ENCODE measurements around the gene KRTAP4-4. TPM values are rescaled to one million over a fixed set of nuclear protein-coding genes. Genes with fewer than 3 reads are reported as not detected.
"Not testable (repeated sequence)": the region's sequence is repeated elsewhere in the genome, so short reads cannot be mapped to it uniquely, and the experiment has no call there.

Gene KRTAP4-4
- total and polyA plus RNA-seq, 2 of the 8 experiments (the other 6 are each of a cell fraction or from before 2014, with no cell fraction given): not detected

DNA sequence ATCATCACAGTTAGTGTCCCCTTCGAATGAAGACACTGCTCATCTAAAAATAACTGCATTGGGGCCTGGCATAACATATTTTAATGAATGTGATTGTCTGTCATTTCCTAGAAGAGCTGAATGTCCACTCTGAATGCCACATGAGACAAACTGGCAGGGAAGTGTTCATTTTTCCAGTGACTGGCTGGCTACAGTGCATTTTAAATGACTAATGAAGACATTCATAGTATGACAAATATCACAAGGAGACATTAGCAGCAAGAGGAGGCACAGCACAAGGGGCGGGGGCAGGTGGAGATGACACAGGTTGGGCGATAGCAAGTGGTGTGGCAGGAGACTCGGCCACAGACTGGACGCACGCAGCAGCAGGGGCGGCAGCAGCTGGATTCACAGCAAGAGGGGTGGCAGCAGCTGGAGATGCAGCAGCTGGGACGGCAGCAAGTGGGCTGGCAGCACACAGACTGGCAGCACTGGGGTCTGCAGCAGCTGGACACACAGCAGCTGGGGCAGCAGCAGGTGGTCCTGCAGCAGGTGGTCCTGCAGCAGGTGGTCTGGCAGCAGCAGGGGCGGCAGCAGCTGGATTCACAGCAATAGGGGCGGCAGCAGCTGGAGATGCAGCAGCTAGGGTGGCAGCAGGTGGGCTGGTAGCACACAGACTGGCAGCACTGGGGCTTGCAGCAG is 11.4 kb downstream of the KRTAP4-4 start:
- H2AFZ ChIP-seq (ENCODE audit: low read length); H3K79me2 ChIP-seq (ENCODE audit: control insufficient read depth in 1 of 2, insufficient read depth in 2 of 2, low read length in 2 of 2); FAIRE-seq; H3K27ac ChIP-seq (ENCODE audit: low read depth, low read length); H3K79me1 ChIP-seq (ENCODE audit: low read depth, low read length); H3K9ac ChIP-seq (replicated peaks in 1 of 4; ENCODE audit: extremely low read depth in 1 of 4, low read depth in 3 of 4, low read length in 3 of 4); H4K20me1 ChIP-seq (replicated peaks in 1 of 2; ENCODE audit: control insufficient read depth in 1 of 2, insufficient read depth in 2 of 2, low read length in 2 of 2); H3K14ac ChIP-seq (ENCODE audit: insufficient read length); H3K4ac ChIP-seq (replicated peaks; ENCODE audit: insufficient read length, low read depth, low read length); H3K56ac ChIP-seq (replicated peaks; ENCODE audit: insufficient read length, low read depth, low read length); H4K5ac ChIP-seq (ENCODE audit: insufficient read length, low read depth, low read length); H2BK15ac ChIP-seq (ENCODE audit: low read length); DNase-seq (ENCODE audit: low read depth in 1 of 2, low spot score in 2 of 2); POLR2A ChIA-PET (ENCODE audit: partially characterized antibody); H3K27me3 ChIP-seq (replicated peaks in 1 of 4; ENCODE audit: control insufficient read depth in 3 of 4, extremely low read depth in 1 of 4, insufficient read depth in 3 of 4, low read length in 3 of 4); H4K91ac ChIP-seq (replicated peaks; ENCODE audit: insufficient read length, low read length); H2BK5ac ChIP-seq (ENCODE audit: low read depth, low read length); H3K4me2 ChIP-seq (ENCODE audit: insufficient read depth in 1 of 2, low read depth in 2 of 2, low read length in 2 of 2); H2BK120ac ChIP-seq (replicated peaks; ENCODE audit: low read depth, low read length); H4K8ac ChIP-seq (ENCODE audit: extremely low read depth, insufficient read depth, low read length); H2BK12ac ChIP-seq (ENCODE audit: low read depth, low read length); H2BK20ac ChIP-seq (ENCODE audit: low read length); H3K23me2 ChIP-seq (ENCODE audit: low read depth, low read length); H3K9me3 ChIP-seq (ENCODE audit: insufficient read depth in 2 of 2, low read depth in 1 of 2, low read length in 1 of 2); H3K4me3 ChIP-seq (ENCODE audit: extremely low read depth in 1 of 4, insufficient read depth in 2 of 4, low read depth in 3 of 4, low read length in 4 of 4); H3K36me3 ChIP-seq (ENCODE audit: control insufficient read depth in 2 of 4, insufficient read depth in 4 of 4, low read length in 3 of 4); H3K18ac ChIP-seq (ENCODE audit: extremely low read depth, low read length); H3K4me1 ChIP-seq (replicated peaks in 1 of 4; ENCODE audit: control insufficient read depth in 3 of 4, insufficient read depth in 4 of 4, low read length in 3 of 4); H2AK5ac ChIP-seq (ENCODE audit: low read depth, low read length); H3K23ac ChIP-seq (ENCODE audit: insufficient read length): not testable (repeated sequence)
- CTCF ChIA-PET (ENCODE audit: partially characterized antibody): interaction anchor here (0.9 kb wide), 2 partner anchors 8 to 27 kb away, joined by 3 read pairs; no protein-coding TSS in a partner anchor
- WGBS, 2 experiments (ENCODE audit: extremely low coverage in 1 of 2, insufficient coverage in 1 of 2, insufficient read length in 1 of 2, insufficient replicate concordance in 2 of 2, low coverage in 1 of 2, low lambda C conversion rate in 2 of 2, missing lambda C conversion rate in 1 of 2): 86% methylated on average over 10 of the region's 10 CpGs; no CpG with 5 or more reads in 1 of the 2 experiments

Data from H1 (cell line).